Osteocyte (in vitro differentiated cells): ENCODE results near the gene PERP. TPM values are rescaled to one million over a fixed set of nuclear protein-coding genes. Genes with fewer than 3 reads are reported as not detected.
"Not testable (repeated sequence)": the region's sequence is repeated elsewhere in the genome, so short reads cannot be mapped to it uniquely, and the experiment has no call there.

Source experiments
- DNase-seq: peaks from one replicate; pipeline ENCODE4 v3.0.0; 2021; ENCODE audit warnings: mixed read lengths; ENCODE audit not compliant: unreplicated experiment; ENCODE audit errors: extremely low spot score
- H3K27ac Mint-ChIP-seq: one replicate; pipeline ENCODE4 v1.8.0; 2021; ENCODE audit warnings: mild to moderate bottlenecking, mixed read lengths; ENCODE audit not compliant: unreplicated experiment
- H3K27me3 Mint-ChIP-seq: one replicate; pipeline ENCODE4 v1.8.0; 2021; ENCODE audit warnings: mixed read lengths; ENCODE audit not compliant: unreplicated experiment
- H3K36me3 Mint-ChIP-seq: one replicate; pipeline ENCODE4 v1.8.0; 2021; ENCODE audit warnings: mixed read lengths; ENCODE audit not compliant: unreplicated experiment
- H3K4me1 Mint-ChIP-seq: one replicate; pipeline ENCODE4 v1.8.0; 2021; ENCODE audit warnings: mixed read lengths; ENCODE audit not compliant: unreplicated experiment
- H3K4me3 Mint-ChIP-seq: one replicate; pipeline ENCODE4 v1.8.0; 2021; ENCODE audit warnings: mild to moderate bottlenecking, moderate library complexity, mixed read lengths; ENCODE audit not compliant: unreplicated experiment
- H3K9me3 Mint-ChIP-seq: one replicate; pipeline ENCODE4 v1.8.0; 2021; ENCODE audit warnings: mixed read lengths; ENCODE audit not compliant: unreplicated experiment
- CTCF ChIP-seq: fragments of 200-600 bp; sonication (generic); IDR thresholded peaks from 2 replicates; pipeline ENCODE4 v1.5.0; 2021; ENCODE audit warnings: antibody characterized with exemption, mild to moderate bottlenecking, moderate library complexity
- total RNA-seq: library from RNA; stranded (reverse); gene quantifications from 2 replicates; pipeline ENCODE4 v1.2.1, GENCODE V29; 2021

Gene PERP
- total RNA-seq, 1 donor from 2014 or later, result 26.0 TPM

DNA sequence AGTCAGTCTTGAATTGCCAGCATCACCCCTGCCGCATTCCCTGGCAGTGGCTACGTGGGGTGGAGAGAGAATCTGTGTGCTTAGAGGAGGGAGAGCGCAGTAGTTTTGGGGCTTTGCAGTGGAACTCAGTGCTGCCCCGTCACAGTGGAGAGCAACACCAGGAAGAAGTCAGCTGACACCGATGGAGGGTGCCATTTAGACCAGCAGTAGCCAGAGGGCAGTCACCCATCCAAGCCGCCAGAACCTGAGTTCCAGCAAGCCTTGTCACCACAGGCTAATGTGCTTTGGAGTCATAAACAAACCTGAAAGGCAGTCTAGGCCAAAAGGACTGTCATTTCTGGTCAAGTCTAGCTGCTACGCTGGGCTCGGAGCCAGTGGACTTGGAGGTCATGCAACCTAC is 22.0 kb upstream of the PERP start:
- H3K4me3 Mint-ChIP-seq, result no peak overlapping the region
- H3K27me3 Mint-ChIP-seq, result peaks cover 45% of the 10 kb centered on the region
- H3K9me3 Mint-ChIP-seq, result peaks cover 3% of the 10 kb centered on the region
- DNase-seq, result no peak
- H3K27ac Mint-ChIP-seq, result no peak overlapping the region
- no peaks in the 10 kb centered on the region for H3K36me3 Mint-ChIP-seq
- no peak for TF ChIP-seq CTCF
- no peaks in the 10 kb centered on the region for H3K4me1 Mint-ChIP-seq

DNA sequence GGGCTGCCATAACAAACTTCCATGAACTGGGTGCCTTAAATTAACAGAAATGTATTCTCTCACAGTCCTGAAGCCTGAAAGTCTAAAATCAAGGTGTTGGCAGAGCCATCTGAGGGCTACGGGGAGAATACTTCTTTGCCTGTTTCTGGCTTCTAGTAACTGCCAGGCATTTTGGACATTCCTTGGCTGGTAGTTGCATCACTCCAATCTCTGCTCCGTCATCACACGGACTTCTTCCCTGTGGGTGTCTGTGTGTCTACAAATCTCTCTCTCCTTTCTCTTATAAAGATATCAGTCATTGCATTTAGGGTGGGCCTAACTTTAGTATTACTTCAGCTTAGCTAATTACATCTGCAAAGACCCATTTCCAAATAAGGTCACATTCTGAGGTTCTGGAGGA is 20.9 kb upstream of the PERP start:
- H3K27ac Mint-ChIP-seq, result no peak overlapping the region
- peaks cover 42% of the 10 kb centered on the region for H3K27me3 Mint-ChIP-seq
- H3K4me3 Mint-ChIP-seq, result no peak overlapping the region
- no peaks in the 10 kb centered on the region for H3K9me3 Mint-ChIP-seq
- TF ChIP-seq CTCF, result no peak
- DNase-seq, result no peak
- H3K36me3 Mint-ChIP-seq, result no peaks in the 10 kb centered on the region
- H3K4me1 Mint-ChIP-seq, result no peaks in the 10 kb centered on the region

DNA sequence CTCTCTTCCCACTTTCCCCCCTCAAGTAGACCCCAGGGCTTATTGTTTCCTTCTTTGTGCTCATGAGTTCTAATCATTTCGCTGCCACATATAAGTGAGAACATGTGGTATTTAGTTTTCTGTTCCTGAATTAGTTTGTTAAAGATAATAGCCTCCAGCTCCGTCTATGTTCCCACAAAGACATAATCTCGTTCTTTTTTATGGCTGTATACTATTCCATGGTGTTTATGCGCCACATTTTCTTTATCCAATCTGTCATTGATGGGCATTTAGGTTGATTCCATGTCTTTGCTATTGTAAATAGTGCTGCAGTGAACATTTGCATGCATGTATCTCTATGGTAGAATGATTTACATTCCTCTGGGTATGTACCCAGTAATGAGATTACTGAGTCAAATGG is 16.9 kb upstream of the PERP start:
- peaks cover 64% of the 10 kb centered on the region for H3K27me3 Mint-ChIP-seq
- no peaks in the 10 kb centered on the region for H3K4me1 Mint-ChIP-seq

GRCh38 chr6:138119976-138120375 is 12.8 kb upstream of the PERP start:
- no peak for DNase-seq
- peaks cover 58% of the 10 kb centered on the region for H3K27me3 Mint-ChIP-seq
- no peaks in the 10 kb centered on the region for H3K4me1 Mint-ChIP-seq
- no peak for TF ChIP-seq CTCF
- H3K4me3 Mint-ChIP-seq, result no peak overlapping the region
- H3K27ac Mint-ChIP-seq, result no peak overlapping the region
- H3K36me3 Mint-ChIP-seq, result no peaks in the 10 kb centered on the region
- H3K9me3 Mint-ChIP-seq, result no peaks in the 10 kb centered on the region

More for the DNA sequence above, 16.9 kb upstream of the PERP start:
- Mint-ChIP-seq H3K4me3 (no peak overlapping the region), H3K36me3 (no peaks in the 10 kb centered on the region), H3K27ac (no peak overlapping the region), H3K9me3 (no peaks in the 10 kb centered on the region)
- no peak for DNase-seq
- TF ChIP-seq CTCF, result no peak

DNA sequence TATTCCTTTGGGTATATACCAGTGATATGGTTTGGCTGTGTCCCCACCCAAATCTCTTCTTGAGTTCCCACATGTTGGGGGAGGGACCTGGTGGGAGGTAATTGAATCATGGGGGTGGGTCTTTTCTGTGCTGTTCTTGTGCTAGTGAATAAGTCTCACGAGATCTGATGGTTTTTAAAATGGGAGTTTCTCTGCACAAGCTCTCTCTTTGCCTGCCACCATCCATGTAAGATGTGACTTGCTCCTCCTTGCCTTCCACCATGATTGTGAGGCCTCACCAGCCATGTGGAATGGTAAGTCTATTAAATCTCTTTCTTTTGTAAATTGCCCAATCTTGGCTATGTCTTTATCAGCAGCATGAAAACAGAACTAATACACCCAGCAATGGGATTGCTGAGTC is 12.0 kb upstream of the PERP start:
- H3K4me3 Mint-ChIP-seq, DNase-seq, H3K27ac Mint-ChIP-seq, H3K36me3 Mint-ChIP-seq, H3K9me3 Mint-ChIP-seq, H3K4me1 Mint-ChIP-seq: not testable (repeated sequence)
- H3K27me3 Mint-ChIP-seq, result peaks cover 59% of the 10 kb centered on the region

GRCh38 chr6:138117376-138117914 is 10.2 kb upstream of the PERP start:
- no peak overlapping the region for H3K4me3 Mint-ChIP-seq
- no peak for DNase-seq
- no peaks in the 10 kb centered on the region for H3K36me3 Mint-ChIP-seq
- H3K27ac Mint-ChIP-seq, result no peak overlapping the region
- H3K9me3 Mint-ChIP-seq, result no peaks in the 10 kb centered on the region
- H3K4me1 Mint-ChIP-seq, result no peaks in the 10 kb centered on the region
- no peak for TF ChIP-seq CTCF
- H3K27me3 Mint-ChIP-seq, result peaks cover 52% of the 10 kb centered on the region
